Bronchial epithelial cell (primary cell): ENCODE measurements around the gene CA11. TPM values are rescaled to one million over a fixed set of nuclear protein-coding genes. Genes with fewer than 3 reads are reported as not detected.
A peak's percentile ranks its signal among the peaks of the same experiment; 100 is the strongest.
"Not testable (repeated sequence)": the region's sequence is repeated elsewhere in the genome, so short reads cannot be mapped to it uniquely, and the experiment has no call there.

Source experiments
- DNase-seq: peaks from one replicate; pipeline ENCODE4 v3.0.0-alpha.2; 2010; ENCODE audit warnings: low read depth
- FAIRE-seq: peaks from 2 replicates; lab custom pipeline; 2011; peaks lifted over from hg19 to GRCh38; lab: Jason Lieb, UNC
- H3K27me3 ChIP-seq: 2 replicates; pipeline ENCODE4 v1.5.1; 2011; ENCODE audit warnings: low read length; ENCODE audit not compliant: control insufficient read depth, insufficient read depth
- H3K36me3 ChIP-seq: 2 replicates; pipeline ENCODE4 v1.5.1; 2011; ENCODE audit warnings: low read length; ENCODE audit not compliant: control insufficient read depth, insufficient read depth
- H3K4me3 ChIP-seq: 2 replicates; pipeline ENCODE4 v1.5.1; 2011; ENCODE audit warnings: mild to moderate bottlenecking, low read depth, low read length, control low read depth
- CTCF ChIP-seq: IDR thresholded peaks from 2 replicates; pipeline ENCODE4 v1.5.1; 2011; ENCODE audit warnings: mild to moderate bottlenecking, moderate library complexity, low read length, control low read depth, inconsistent platforms; ENCODE audit not compliant: insufficient read depth, severe bottlenecking
- total RNA-seq: library from RNA; depleted of rRNA; stranded (reverse); fragments of >200 nt; gene quantifications from 2 replicates; pipeline ENCODE4 v1.2.1, GENCODE V29; 2014

Gene CA11
- total RNA-seq, 1 donor from 2014 or later, result 2.4 TPM

GRCh38 chr19:48634424-48635262, 11.3 kb downstream of the CA11 start:
- FAIRE-seq (no peak), DNase-seq (peak; percentile 80)
- TF ChIP-seq CTCF, result no peak
- Histone ChIP-seq H3K36me3 (peaks cover 7% of the 10 kb centered on the region), H3K4me3 (peak overlapping the region; percentile 58), H3K27me3 (no peaks in the 10 kb centered on the region)

- no peak for FAIRE-seq
- TF ChIP-seq CTCF, result no peak
- DNase-seq, result no peak
- peaks cover 7% of the 10 kb centered on the region for H3K36me3 ChIP-seq
- no peak overlapping the region for H3K4me3 ChIP-seq
- no peaks in the 10 kb centered on the region for H3K27me3 ChIP-seq
Observed at GRCh38 chr19:48634036-48634342, 12.0 kb downstream of the CA11 start.

GRCh38 chr19:48633148-48634035, 12.6 kb downstream of the CA11 start:
- DNase-seq, result peak; percentile 40
- peaks cover 7% of the 10 kb centered on the region for H3K36me3 ChIP-seq
- FAIRE-seq, result no peak
- no peak for TF ChIP-seq CTCF
- no peak overlapping the region for H3K4me3 ChIP-seq
- H3K27me3 ChIP-seq, result no peaks in the 10 kb centered on the region

GRCh38 chr19:48632692-48633147, 13.3 kb downstream of the CA11 start:
- peak; percentile 5 for TF ChIP-seq CTCF
- peak; percentile 91 for FAIRE-seq

GRCh38 chr19:48632286-48632685, 13.7 kb downstream of the CA11 start:
- DNase-seq, FAIRE-seq, H3K36me3 ChIP-seq, H3K4me3 ChIP-seq, H3K27me3 ChIP-seq: not testable (repeated sequence)

More at GRCh38 chr19:48632692-48633147, 13.3 kb downstream of the CA11 start:
- DNase-seq, result peak; percentile 84
- Histone ChIP-seq H3K36me3 (peaks cover 7% of the 10 kb centered on the region), H3K4me3 (no peak overlapping the region), H3K27me3 (no peaks in the 10 kb centered on the region)

GRCh38 chr19:48631225-48631624, 14.8 kb downstream of the CA11 start:
- H3K27me3 ChIP-seq, result no peaks in the 10 kb centered on the region
- DNase-seq, result no peak
- no peak for FAIRE-seq
- H3K4me3 ChIP-seq, result no peak overlapping the region
- H3K36me3 ChIP-seq, result peaks cover 7% of the 10 kb centered on the region
- TF ChIP-seq CTCF, result no peak
